Stimulated activated naive CD8-positive, alpha-beta T cell treated with anti-CD3 and anti-CD28 coated beads, Interleukin-15, Interleukin-2, amounts not matched to agents 100 ng/mL and 50 ng/mL, for 24 hours (primary cell): ENCODE data around the gene TMSB15C.
"Not testable (repeated sequence)": the region's sequence is repeated elsewhere in the genome, so short reads cannot be mapped to it uniquely, and the experiment has no call there.

Experiments
- H3K27ac Mint-ChIP-seq: one replicate; pipeline ENCODE4 v1.8.0; 2021; ENCODE audit warnings: mild to moderate bottlenecking, mixed read lengths
- H3K27me3 Mint-ChIP-seq: one replicate; pipeline ENCODE4 v1.8.0; 2021; ENCODE audit warnings: mixed read lengths
- H3K36me3 Mint-ChIP-seq: one replicate; pipeline ENCODE4 v1.8.0; 2021; ENCODE audit warnings: low read depth, mixed read lengths
- H3K4me1 Mint-ChIP-seq: one replicate; pipeline ENCODE4 v1.8.0; 2021; ENCODE audit warnings: low read depth, mixed read lengths
- H3K4me3 Mint-ChIP-seq: one replicate; pipeline ENCODE4 v1.8.0; 2021; ENCODE audit warnings: mild to moderate bottlenecking, mixed read lengths
- H3K9me3 Mint-ChIP-seq: one replicate; pipeline ENCODE4 v1.8.0; 2021; ENCODE audit warnings: mixed read lengths

Gene TMSB15C

GRCh38 chrX:104085477-104085876 is 9.4 kb upstream of the TMSB15C start:
- H3K9me3 Mint-ChIP-seq, result no peaks in the 10 kb centered on the region
- peaks cover 10% of the 10 kb centered on the region for H3K27me3 Mint-ChIP-seq
- H3K36me3 Mint-ChIP-seq, result no peaks in the 10 kb centered on the region
- H3K4me3 Mint-ChIP-seq, result no peak overlapping the region
- H3K27ac Mint-ChIP-seq, result no peak overlapping the region
- H3K4me1 Mint-ChIP-seq, result no peaks in the 10 kb centered on the region

GRCh38 chrX:104084534-104085277 is 8.7 kb upstream of the TMSB15C start:
- no peak overlapping the region for H3K4me3 Mint-ChIP-seq

DNA sequence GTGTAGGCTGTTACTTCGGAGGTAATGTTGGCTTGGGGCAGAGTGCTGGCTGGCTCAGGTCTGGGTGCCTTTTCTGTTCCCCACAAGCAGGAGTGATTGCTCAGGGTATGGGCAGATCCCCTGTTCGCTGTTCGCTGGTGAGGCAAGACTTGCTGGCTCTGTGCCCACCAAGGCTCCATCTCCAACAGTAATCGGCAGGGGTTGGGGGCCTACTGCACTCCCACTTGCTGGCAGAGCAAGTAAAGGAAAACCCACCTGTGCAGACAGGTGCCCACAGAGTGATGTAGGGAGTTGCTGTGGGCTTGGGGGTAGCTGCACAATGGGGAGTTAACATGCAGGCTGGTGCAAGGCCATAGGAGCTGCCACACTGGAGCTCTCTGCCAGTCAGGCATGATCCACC is 8.0 kb upstream of the TMSB15C start:
- H3K27me3 Mint-ChIP-seq, result peaks cover 10% of the 10 kb centered on the region
- H3K4me3 Mint-ChIP-seq, result no peak overlapping the region
- H3K27ac Mint-ChIP-seq, result no peak overlapping the region
- H3K36me3 Mint-ChIP-seq, result no peaks in the 10 kb centered on the region
- no peaks in the 10 kb centered on the region for H3K9me3 Mint-ChIP-seq
- no peaks in the 10 kb centered on the region for H3K4me1 Mint-ChIP-seq

More at GRCh38 chrX:104084534-104085277, 8.7 kb upstream of the TMSB15C start:
- Mint-ChIP-seq H3K27ac (no peak overlapping the region), H3K4me1 (no peaks in the 10 kb centered on the region), H3K27me3 (peaks cover 10% of the 10 kb centered on the region), H3K36me3 (no peaks in the 10 kb centered on the region), H3K9me3 (no peaks in the 10 kb centered on the region)

DNA sequence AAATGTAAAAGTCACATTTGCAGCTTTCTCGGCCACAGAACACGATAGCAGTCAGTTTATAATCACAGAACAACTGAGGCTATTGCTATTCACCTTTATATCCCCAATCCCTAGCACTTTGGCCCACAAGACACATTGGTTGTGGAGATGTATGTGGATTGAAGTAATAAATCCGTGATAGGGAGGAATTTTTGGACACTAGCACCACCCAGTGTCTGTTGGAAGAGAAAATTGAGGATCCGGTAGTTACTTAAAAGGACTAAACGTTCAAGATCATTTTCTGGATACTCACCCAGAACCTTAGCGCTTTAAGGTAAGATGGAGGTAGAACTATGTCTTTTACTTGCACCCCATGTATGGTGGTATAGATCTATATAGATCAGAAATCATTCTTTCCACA is 1.8 kb upstream of the TMSB15C start:
- not testable (repeated sequence) for H3K27me3 Mint-ChIP-seq, H3K27ac Mint-ChIP-seq, H3K36me3 Mint-ChIP-seq, H3K4me3 Mint-ChIP-seq, H3K4me1 Mint-ChIP-seq, H3K9me3 Mint-ChIP-seq

- not testable (repeated sequence) for H3K27ac Mint-ChIP-seq, H3K36me3 Mint-ChIP-seq, H3K27me3 Mint-ChIP-seq, H3K4me1 Mint-ChIP-seq, H3K4me3 Mint-ChIP-seq, H3K9me3 Mint-ChIP-seq
Observed at GRCh38 chrX:104062636-104063035, 13.4 kb downstream of the TMSB15C start.

DNA sequence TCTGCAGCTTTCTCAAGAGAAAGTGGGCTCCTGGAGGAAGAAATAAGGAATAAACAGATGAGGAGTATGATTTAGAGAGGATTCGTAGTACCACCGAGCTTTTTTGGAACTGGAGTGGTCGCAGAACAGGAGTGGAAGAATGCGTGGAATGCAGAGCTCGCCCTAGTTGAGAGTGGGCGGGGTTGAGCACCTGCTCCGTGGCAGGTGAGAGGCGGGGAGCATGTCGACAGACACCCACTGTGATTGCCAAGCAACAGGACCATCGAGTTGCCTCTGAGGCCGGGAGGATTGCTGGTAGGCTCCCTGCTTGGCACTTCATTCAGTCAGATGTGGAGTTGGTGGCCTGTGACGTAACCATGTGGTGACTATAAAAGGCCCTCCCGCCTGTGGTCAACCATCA is 21.1 kb downstream of the TMSB15C start:
- H3K27ac Mint-ChIP-seq, H3K36me3 Mint-ChIP-seq, H3K27me3 Mint-ChIP-seq, H3K4me3 Mint-ChIP-seq, H3K9me3 Mint-ChIP-seq, H3K4me1 Mint-ChIP-seq: not testable (repeated sequence)

- no peak overlapping the region for H3K27ac Mint-ChIP-seq
- H3K36me3 Mint-ChIP-seq, result no peaks in the 10 kb centered on the region
- H3K27me3 Mint-ChIP-seq, result peaks cover 5% of the 10 kb centered on the region
- no peaks in the 10 kb centered on the region for H3K9me3 Mint-ChIP-seq
- H3K4me1 Mint-ChIP-seq, result no peaks in the 10 kb centered on the region
- no peak overlapping the region for H3K4me3 Mint-ChIP-seq
Observed at GRCh38 chrX:104047171-104047570, 28.9 kb downstream of the TMSB15C start.

DNA sequence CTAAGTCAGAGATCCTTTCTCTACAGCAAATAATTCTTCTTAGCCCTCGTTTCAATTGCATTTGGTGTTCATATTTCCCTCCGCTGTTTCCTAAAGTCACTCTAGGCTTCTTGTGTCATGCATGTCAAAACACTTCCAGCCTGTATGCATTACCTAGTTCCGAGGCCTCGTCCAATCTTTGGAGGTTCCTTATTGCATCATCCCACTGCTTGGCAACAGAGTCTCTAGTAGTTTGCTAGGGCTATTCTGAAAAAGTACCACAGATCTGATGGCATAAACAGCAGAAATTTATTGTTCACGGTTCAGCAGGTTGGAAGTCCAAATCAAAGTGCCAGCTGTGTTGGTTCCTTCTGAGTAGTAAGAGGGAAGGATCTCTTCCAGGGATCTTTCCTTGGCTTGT is 30.4 kb downstream of the TMSB15C start:
- Mint-ChIP-seq H3K4me1 (no peaks in the 10 kb centered on the region), H3K4me3 (no peak overlapping the region), H3K9me3 (no peaks in the 10 kb centered on the region), H3K27me3 (peaks cover 5% of the 10 kb centered on the region), H3K36me3 (no peaks in the 10 kb centered on the region), H3K27ac (no peak overlapping the region)

GRCh38 chrX:104041003-104041402 is 35.0 kb downstream of the TMSB15C start:
- Mint-ChIP-seq H3K36me3 (no peaks in the 10 kb centered on the region), H3K9me3 (no peaks in the 10 kb centered on the region), H3K4me1 (no peaks in the 10 kb centered on the region), H3K27ac (no peak overlapping the region), H3K4me3 (no peak overlapping the region), H3K27me3 (peaks cover 10% of the 10 kb centered on the region)

DNA sequence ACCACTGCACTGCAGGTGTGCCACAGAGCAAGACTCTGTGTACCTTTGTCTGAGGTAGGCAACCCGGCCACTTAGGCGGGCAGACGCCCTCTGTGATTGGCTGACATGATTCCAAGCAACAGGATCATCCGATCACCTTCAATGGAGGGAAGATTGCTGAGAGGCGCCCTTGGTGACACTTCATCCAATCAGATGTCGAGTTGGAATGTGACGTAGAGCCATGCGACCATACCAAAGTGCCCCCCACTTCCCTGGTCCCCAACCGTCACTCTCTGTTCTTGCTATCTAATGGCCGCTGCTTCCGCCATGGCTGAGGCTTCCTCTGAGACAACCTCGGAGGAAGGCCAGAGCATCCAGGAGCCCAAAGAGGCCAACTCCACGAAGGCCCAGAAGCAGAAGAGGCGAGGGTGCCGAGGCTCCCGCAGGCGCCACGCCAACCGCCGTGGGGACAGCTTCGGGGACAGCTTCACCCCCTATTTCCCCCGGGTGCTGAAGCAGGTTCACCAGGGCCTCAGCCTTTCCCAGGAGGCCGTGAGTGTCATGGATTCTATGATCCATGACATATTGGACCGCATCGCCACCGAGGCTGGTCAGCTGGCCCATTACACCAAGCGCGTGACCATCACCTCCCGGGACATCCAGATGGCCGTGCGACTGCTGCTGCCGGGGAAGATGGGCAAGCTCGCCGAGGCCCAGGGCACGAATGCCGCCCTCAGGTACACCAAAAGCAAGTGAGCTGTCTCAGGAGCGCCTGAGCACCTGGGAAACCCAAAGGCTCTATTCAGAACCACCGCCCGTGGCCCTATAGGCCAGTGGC is 36.1 kb downstream of the TMSB15C start, which contains the start of gene H2BW2:
Gene H2BW2, plus strand, starts transcription at position 268 of the 817 bp plus-strand sequence. Its CDS starts 39 bp downstream, at position 307.
- peaks cover 13% of the 10 kb centered on the region for H3K27me3 Mint-ChIP-seq
- no peaks in the 10 kb centered on the region for H3K36me3 Mint-ChIP-seq
- no peaks in the 10 kb centered on the region for H3K9me3 Mint-ChIP-seq
- no peak within 1 kb of the TSS for H3K27ac Mint-ChIP-seq
- H3K4me3 Mint-ChIP-seq, result no peak within 1 kb of the TSS
- no peaks in the 10 kb centered on the region for H3K4me1 Mint-ChIP-seq
